Activated gamma-delta T cell treated with anti-CD3 and anti-CD28 coated beads, Interleukin-2, amount 50 U/mL, for 16 hours (primary cell): Measurements from ENCODE around the gene LONRF3.
"Not testable (repeated sequence)": the region's sequence is repeated elsewhere in the genome, so short reads cannot be mapped to it uniquely, and the experiment has no call there.

Source experiments
- DNase-seq: peaks from one replicate; pipeline ENCODE4 v3.0.0-alpha.2; 2020; ENCODE audit warnings: low read depth

The LONRF3 gene

DNA sequence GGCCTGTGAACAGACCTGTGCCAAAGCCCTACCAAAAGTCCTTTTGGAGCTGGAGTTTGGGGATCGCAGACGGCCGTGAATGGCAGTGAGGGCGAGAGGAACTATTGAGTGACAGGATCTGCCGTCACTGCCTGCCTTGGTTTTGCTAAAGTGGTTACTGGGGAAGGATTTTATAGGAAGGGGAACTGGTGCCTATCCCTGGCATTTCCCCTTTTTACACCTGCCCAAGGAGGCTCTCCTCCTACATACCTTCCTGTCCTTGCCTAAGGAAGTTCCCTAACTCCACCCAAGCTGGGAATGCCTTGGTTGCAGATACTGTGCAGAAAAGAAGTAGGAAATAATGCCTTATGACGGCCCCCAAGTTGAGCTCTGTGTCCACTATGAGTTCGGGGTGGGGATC is 14.5 kb downstream of the LONRF3 start:
- DNase-seq: no peak

DNA sequence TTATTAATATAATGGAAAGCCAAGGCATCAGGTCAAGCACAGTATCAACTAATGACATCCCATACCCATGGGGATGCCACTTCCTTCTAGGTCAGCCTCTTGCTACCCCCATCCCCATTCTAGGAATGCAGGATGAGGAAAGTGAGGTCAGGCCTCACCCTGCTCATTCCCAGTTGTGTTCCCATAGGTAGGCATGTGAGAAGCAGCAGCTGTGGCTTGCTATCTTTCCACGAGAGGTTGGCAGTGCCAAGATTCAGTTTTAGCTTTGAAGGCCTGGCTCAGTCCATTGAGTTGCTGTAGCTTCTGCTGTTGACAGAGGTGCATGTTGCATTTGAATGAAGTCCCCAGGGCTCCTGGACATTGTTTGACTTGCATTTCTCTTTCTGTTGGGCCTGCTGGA is 15.5 kb downstream of the LONRF3 start:
- DNase-seq: no peak

DNA sequence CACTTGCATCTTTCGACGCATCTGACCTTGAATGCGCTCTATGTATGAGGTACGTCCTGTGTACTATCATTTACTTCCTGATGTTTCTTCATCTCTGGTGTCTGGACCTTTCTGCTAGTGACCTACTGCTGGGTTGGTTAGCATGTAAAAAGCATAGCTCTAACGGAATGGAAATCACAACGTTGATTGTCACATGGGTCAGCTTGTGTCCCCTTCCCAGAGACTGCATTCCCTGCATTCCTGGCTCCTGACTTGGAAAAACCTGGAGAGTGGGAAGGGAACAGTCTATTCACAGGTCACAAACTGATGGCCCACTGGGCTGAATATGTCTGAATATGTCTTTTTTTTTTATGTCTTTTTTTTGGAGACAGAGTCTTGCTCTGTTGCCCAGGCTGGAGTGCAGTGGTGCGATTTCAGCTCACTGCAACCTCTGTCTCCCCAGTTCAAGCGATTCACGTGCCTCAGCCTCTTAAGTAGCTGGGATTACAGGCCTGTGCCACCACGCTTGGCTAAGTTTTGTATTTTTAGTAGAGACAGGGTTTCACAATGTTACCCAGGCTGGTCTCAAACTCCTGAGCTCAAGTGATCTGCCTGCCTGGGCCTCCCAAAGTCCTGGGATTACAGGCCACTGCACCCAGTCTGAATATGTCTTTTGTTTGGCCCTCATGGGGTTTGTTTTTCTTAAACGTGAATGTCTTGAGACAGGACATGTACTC is 16.3 kb downstream of the LONRF3 start:
- no peak for DNase-seq

DNA sequence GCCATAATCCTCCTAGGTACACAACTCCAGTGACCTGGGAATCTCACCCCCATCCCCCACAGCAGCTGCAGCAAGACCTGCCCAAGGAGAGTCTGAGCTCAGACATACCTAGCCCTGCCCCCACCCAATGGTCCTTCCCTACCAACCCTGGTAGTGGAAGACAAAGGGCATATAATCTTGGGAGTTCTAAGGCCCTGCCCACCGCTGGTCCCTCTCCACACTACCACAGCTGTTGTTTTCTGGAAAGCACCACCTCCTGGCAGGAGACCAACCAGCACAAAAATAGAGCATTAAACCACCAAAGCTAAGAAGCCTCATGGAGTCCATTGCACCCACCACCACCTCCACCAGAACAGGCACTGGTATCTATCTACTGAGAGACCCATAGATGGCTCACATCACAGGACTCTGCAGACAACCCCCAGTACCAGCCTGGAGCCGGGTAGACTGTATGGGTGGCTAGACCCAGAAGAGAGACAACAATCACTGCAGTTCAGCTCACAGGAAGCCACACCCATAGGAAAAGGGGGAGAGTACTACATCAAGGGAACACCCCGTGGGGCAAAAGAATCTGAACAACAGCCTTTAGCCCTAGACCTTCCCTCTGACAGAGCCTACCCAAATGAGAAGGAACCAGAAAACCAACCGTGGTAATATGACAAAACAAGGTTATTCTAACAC is 18.2 kb downstream of the LONRF3 start:
- DNase-seq: not testable (repeated sequence)

DNA sequence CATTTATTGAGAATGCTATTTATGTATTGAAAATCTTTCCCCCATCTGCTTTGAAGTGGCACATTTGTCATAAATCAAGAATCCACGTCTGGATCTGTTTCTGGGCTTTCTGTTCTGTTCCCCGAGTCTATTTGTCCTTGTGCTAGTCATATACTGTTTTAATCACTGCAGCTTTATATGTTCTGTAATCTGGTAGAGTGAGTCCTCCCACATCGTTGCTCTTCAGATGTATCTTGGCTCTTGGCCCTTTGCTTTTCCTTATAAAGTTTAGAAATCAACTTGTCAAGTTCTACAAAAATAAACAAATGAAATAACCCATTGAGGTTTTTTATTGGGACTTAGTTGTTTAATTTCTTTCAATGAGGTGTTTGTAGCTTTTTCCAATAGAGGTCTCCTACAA is 29.0 kb downstream of the LONRF3 start:
- no peak for DNase-seq

DNA sequence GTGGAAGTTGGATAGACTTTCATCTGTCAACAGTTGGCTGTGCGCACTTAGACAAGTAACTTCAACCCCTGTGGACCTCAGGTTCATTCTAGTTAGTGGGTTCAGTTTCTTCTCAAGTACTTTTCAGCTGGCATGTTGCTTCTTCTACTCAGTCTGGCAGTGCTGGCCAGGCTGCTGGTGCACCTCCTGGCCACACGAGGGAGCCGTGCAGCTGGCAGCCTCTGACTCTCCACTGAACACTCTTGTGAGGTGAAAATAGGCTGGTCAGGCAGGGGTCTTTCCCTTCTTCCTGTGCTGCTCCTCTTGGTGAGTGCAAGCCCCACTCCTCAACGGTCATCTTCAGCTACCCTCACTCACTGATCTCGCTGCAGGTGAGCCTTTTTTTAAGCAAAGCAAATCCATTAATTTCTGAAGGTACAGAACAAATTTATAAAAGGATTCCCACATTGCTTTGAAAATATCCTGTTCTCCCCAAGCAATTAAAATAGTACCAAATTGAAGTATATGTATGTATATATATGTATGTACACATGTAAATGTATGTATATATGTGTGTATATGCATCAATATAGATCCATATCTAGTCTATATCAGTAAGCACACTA is 30.6 kb downstream of the LONRF3 start:
- peak; percentile 14 for DNase-seq

DNA sequence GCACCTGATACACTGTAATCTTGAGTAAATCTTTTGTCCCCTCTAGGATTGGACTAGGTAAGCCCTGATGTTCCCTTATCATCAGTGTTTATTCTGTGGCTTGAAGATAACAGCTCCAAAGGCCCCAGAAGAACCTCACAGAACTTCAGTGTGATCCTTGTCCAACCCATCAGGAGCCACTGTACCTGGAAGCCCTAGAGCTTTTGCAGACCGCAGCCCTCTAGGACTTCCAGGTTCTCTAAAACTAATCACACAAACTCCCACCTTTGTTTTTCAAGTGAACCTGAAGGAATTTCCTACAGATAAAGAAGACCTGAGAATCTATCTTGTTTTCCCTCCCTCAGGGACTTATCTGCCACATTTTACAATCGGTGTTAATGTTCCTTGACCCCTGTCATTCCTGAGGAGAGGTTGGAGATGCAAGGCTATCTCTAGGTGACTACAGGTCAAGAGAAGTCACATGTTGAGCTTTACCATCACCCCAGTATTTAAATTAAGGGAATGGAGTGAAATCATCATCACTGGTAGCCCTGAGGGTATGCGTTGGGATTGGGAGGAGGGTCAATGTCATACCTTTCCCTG is 32.9 kb downstream of the LONRF3 start:
- no peak for DNase-seq

DNA sequence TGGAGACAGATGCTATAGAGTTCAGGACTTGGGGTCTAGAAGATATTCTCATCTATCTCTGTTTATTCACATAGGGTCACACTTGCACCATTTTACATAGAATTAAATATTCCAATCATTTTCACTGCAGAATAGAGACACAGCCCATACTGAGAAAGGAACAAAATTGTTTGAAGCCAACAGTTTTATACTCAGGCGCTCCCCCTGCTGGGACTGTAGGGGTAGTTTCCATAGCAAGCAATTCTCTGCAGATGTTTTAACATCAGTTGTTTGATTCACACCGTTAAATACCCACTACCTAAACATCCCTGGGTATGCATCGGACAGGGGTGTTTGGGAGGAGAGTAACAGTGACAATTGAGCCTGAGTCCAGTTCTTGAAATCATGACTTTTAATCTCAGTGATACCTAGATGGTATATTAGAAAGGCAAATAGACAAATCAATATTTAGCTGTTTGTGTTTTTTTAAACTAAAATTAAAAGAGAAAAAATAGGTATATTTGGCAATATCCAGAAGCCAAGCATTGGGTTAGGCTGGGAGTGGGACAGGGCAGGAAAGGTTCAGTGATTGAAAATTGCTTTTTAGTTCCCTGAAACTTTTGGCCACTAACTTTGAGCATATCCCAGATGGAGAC is 33.8 kb downstream of the LONRF3 start:
- peak; percentile 9 for DNase-seq

DNA sequence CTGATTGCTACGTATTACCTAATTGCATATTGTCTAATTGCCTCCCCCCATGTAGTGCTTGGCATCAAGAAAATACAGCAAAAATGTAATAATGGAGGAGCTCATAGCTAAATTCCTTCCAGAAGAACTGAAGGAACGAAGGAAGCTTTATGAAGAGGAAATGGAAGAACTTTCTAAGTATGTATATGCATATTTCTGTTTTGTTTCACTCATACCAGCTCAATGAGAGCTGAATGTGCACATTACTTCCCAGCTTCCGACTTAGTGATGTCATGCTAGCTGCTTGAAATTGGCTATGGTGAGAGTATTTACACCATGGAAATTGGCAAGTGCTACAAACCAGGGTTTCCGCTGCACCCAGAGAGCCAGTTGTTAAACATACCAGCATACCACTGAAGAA is 34.7 kb downstream of the LONRF3 start:
- no peak for DNase-seq

DNA sequence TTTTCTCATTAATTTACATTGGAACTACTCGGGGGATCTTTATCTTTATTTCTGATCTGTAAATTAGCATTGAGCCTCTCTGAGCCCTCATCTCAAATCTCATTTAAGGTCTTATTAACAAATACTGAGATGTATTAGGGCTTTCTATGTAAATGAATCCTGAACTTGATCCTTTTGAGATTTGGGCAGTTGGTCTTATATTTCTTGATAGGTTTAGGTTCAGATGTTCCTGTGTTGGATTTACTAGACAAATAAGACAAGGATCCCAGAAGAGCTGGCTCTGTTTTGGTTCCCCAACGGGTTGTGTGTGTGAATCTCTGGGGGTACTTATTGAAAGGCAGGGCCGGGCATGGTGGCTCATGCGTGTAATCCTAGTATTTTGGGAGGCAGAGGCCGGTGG is 36.1 kb downstream of the LONRF3 start:
- no peak for DNase-seq

DNA sequence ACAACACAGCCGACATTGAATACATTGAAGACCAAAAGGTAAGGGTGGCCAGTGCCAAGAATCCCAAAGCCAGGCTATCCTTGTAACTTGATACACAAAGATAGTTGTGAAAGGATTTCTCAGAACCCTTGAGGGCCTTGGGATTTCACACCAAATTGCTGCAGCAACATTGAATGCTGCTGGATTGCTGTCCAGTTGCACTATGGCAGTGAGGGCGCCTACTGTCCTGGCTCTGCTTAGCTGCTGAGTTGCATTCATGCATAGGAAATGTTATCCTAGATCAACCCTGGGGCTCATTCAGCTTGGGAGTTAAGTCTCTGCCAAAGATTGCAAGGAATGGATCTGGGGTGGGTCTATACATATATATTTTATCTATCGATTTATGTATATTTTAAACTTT is 38.7 kb downstream of the LONRF3 start:
- DNase-seq: no peak

DNA sequence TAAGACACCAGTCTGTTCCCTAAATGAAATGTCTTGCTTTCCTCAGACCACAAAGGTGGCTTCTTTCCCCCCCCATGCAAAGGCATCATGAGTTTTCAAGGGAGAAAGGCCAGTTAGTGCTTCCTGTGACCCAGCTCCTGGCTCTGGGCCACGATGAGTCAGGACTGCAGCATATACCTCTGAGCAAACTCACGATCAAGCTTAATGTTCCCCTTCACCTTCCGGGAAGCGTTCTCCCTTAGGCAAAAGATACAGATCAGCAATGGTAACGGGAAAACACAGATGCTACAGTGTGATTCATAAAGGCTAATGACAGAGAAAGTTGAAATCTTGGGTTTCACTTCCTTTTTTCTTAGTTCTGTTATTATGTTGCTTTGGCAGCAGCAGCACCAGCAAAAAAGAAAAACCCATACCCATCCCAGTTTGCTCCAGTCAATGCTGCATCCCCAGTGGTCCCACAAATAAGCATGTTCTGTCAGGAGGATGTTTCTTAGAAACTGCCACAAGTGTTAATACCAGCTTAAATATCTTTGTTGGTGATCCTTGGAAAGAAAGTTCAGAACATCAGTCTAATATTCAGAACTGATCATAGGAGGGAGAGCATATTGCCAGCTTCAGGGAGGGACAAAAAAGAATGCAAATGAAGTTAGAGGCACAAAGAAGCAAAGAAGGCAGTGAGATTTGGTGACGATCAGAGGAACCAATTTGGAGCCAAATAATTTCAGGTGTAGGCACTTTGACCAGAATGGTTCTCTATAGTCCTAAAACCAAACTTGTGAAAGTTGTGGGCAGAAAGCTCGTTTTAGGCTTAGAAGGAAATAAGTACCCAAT is 41.2 kb downstream of the LONRF3 start:
- DNase-seq: no peak

DNA sequence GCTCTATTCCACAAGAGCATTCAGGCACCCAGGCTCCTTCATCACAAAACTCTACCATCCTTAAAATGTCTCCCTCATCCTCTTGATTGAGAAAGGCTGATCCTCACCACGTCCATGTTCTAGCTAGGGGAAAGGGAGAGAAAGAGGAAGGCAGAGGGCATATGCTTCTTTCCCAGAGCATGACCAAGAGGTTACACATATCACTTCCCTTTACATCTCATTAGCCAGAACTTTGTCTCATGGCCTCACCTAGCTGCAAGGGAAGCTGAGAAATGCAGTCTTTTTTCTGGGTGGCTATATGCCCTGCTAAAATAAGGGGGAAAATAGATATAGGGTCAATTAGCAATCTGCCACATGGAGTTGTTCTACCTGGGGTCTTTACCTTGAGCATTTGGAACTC is 42.7 kb downstream of the LONRF3 start:
- no peak for DNase-seq

DNA sequence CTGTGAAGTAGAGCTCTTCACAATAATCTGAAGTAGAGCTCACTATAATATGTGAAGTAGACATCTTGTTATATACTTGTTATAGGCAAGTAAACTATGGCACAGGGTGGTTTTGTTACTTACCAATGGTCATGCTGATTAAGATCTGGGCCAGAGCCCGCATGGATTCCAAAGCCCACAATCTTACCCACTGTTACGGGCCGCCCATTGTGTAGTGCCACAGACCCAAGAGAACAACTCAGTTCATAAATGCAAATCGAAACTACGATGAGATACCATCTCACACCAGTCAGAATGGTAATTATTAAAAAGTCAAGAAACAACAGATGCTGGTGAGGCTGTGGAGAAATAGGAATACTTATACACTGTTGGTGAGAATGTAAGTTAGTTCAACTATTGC is 51.5 kb downstream of the LONRF3 start:
- no peak for DNase-seq

DNA sequence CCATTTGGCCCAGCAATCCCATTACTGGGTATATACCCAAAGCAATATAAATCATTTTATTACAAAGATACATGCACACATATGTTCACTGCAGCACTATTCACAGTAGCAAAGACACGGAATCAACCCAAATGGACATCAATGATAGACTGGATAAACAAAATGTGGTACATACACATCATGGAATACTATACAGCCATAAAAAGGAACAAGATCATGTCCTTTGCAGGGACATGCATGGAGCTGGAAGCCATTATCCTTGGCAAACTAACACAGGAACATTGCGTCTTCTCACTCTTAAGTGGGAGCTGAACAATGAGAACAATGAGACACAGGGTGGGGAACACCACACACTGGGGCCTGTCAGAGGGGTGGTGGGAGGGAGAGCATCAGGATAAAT is 51.9 kb downstream of the LONRF3 start:
- not testable (repeated sequence) for DNase-seq

DNA sequence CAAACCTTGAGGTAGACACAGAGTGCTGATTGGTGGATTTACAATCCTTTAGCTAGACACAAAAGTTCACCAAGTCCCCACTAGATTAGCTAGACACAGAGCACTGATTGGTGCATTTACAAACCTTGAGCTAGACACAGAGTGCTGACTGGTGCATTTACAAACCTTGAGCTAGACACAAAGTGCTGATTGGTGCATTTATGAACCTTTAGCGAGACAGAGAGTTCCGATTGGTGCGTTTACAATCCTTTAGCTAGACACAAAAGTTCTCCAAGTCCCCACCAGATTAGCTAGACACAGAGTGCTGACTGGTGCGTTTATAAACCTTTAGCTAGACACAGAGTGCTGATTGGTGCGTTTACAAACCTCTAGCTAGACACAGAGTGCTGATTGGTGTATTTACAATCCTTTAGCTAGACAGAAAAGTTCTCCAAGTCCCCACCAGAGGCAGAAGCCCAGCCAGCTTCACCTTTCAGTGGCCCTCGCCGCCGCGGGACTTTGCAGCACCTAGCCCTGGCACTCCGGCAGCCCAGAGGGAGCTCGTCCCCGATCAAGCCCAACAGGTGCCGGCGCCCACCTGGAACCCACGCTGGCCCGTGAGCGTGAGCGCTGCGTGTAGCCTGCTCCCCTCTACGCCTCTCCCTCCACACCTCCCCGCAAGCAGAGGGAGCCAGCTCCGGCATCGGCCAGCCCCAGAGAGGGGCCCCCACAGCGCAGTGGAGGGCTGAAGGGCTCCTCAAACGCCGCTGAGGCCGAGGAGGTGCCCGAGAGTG is 53.7 kb downstream of the LONRF3 start:
- DNase-seq: not testable (repeated sequence)

DNA sequence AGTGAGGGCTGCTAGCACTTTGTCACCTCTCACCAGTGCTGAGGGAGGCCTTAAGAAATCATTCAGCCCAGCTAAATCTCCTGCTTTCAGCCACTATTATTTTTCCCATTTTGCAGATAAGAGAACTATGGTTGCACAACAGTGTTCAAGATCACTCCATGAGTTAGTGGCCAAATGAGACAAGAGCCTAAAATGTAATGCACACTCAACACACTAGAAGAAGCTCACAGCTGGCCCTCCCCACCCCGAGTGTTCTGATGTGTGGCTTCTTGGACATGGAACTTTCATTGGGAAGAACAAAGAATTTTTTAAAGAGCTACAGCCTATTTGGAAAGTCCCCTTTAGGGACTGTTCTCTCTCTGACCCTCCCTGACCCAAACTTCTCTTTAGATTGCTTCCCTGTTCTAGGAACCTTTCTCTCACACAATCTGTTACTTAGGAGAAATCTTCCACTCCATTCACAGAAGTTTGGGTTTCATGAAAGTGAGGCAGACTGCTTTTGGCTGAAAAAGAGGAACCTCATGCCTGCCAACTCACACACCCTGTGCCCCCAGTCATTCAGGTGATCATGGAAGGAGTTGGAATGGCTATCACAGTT is 54.4 kb downstream of the LONRF3 start:
- DNase-seq: no peak

DNA sequence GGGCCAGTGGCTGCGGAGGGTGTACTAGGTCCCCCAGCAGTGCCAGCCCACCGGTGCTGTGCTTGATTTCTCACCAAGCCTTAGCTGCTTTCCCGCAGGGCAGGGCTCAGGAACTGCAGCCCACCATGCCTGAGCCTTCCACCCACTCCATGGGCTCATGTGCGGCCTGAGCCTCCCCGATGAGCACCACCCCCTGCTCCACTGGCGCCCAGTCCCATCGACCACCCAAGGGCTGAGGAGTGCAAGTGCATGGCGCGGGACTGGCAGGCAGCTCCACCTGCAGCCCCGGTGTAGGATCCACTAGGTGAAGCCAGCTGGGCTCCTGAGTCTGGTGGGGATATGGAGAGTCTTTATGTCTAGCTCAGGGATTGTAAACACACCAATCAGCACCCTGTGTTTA is 55.2 kb downstream of the LONRF3 start:
- DNase-seq: not testable (repeated sequence)

DNA sequence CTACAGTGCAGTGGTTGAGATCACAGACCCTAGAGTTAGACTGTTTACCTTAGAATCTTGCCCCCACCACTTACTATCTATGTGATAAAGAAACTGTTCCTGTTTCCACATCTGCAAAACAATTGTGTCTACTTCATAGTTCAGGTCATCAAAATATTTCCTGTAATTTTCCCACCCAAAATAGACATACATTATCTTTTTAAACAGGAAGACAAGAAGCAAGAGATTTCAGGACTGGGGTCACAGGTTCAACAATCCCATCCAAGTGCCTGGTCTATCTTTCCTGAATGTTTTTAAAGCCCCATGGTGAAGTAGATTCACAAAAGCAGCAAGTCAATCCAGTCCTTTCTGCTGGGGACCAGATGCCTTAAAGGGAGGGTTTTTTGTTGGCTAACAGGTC is 56.6 kb downstream of the LONRF3 start:
- no peak for DNase-seq
